SU-DHL-6 (cell line): Measurements from ENCODE around the gene DCAF8.

ENCODE experiments used
- H2AFZ ChIP-seq: fragments of 200-600 bp; sonication (generic); 2 replicates; pipeline ENCODE4 v1.6.1; 2014; ENCODE audit warnings: low read depth, mild to moderate bottlenecking, moderate library complexity, mixed read lengths, antibody characterized with exemption, low read length; ENCODE audit not compliant: severe bottlenecking
- H3F3A ChIP-seq: fragments of 200-600 bp; shearing (Covaris generic); 2 replicates; pipeline ENCODE4 v1.6.0; 2016; ENCODE audit warnings: antibody characterized with exemption, mild to moderate bottlenecking; ENCODE audit not compliant: insufficient read depth
- H3K27ac ChIP-seq: fragments of 200-600 bp; sonication (generic); 2 replicates; pipeline ENCODE4 v1.5.1; 2016; ENCODE audit warnings: low read depth, mild to moderate bottlenecking, low read length, moderate library complexity, mixed read lengths
- H3K27me3 ChIP-seq: fragments of 200-600 bp; sonication (generic), shearing (Covaris generic); 2 replicates; pipeline ENCODE4 v1.6.0; 2014; ENCODE audit warnings: mild to moderate bottlenecking, low read length
- H3K36me3 ChIP-seq: fragments of 200-600 bp; sonication (generic); 2 replicates; pipeline ENCODE4 v1.6.1; 2014; ENCODE audit warnings: mild to moderate bottlenecking, low read length, mixed read lengths
- H3K4me2 ChIP-seq: fragments of 300-600, 200-600 bp; shearing (Covaris generic), sonication (generic); 2 replicates; pipeline ENCODE4 v1.6.0; 2014; ENCODE audit warnings: low read length, low read depth, mild to moderate bottlenecking; ENCODE audit not compliant: poor library complexity, severe bottlenecking
- H3K4me3 ChIP-seq: fragments of 200-600 bp; sonication (generic); 2 replicates; pipeline ENCODE4 v1.5.1; 2014; ENCODE audit warnings: antibody characterized with exemption, low read length, mild to moderate bottlenecking, mixed read lengths; ENCODE audit not compliant: insufficient read depth, poor library complexity, severe bottlenecking
- H3K79me2 ChIP-seq: fragments of 200-600 bp; sonication (generic); 2 replicates; pipeline ENCODE4 v1.6.1; 2014; ENCODE audit warnings: mild to moderate bottlenecking, low read length, moderate library complexity; ENCODE audit not compliant: insufficient read depth
- H3K9ac ChIP-seq: fragments of 200-600 bp; sonication (generic); 2 replicates; pipeline ENCODE4 v1.7.0; 2014; ENCODE audit warnings: mild to moderate bottlenecking, low read length
- H3K9me2 ChIP-seq: fragments of 200-600 bp; sonication (generic); replicated peaks from 2 replicates; pipeline ENCODE4 v1.6.1; 2014; ENCODE audit warnings: low read length; ENCODE audit not compliant: insufficient read depth
- H3K9me3 ChIP-seq: fragments of 200-600 bp; sonication (generic); 2 replicates; pipeline ENCODE4 v1.6.1; 2014; ENCODE audit warnings: low read length, mixed read lengths; ENCODE audit not compliant: insufficient read depth
- H4K20me1 ChIP-seq: fragments of 200-600 bp; sonication (generic); 2 replicates; pipeline ENCODE4 v1.6.1; 2014; ENCODE audit warnings: low read depth, mild to moderate bottlenecking, antibody characterized with exemption, low read length, moderate library complexity, mixed read lengths
- CTCF ChIP-seq: fragments of 200-600 bp; sonication (generic); IDR thresholded peaks from one replicate; pipeline ENCODE4 v1.5.1; 2017; ENCODE audit warnings: antibody characterized with exemption, mild to moderate bottlenecking, low read length, moderate library complexity; ENCODE audit not compliant: insufficient read depth, poor library complexity, severe bottlenecking
- EZH2phosphoT487 ChIP-seq: fragments of 200-600 bp; sonication (generic), shearing (Covaris generic); conservative IDR thresholded peaks from 2 replicates; pipeline ENCODE4 v1.6.1; 2018; ENCODE audit warnings: mild to moderate bottlenecking, antibody characterized with exemption, low read length, moderate library complexity, mixed read lengths

Gene DCAF8

DNA sequence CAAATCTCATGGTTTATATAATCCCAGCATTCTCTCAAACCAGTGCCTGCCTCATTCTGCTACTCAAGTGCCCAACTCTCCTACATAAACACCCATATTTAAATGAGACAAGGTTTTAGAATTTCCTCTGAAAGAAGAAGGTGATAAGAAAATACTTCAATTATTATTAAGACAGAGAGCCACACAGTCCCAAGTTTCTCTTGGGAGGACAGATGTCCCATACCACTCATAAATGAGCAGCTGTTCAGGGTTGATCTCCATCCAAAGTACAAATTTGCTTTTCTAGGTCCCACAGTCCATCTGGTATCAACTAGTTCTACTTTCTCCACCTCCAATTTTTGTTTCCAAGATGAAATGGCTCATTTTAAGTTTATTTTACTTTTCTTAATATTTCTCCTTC is 11.3 kb downstream of the DCAF8 start:
- no peak overlapping the region for H3K4me2 ChIP-seq
- TF ChIP-seq EZH2phosphoT487, result no peak
- no peak for TF ChIP-seq CTCF

DNA sequence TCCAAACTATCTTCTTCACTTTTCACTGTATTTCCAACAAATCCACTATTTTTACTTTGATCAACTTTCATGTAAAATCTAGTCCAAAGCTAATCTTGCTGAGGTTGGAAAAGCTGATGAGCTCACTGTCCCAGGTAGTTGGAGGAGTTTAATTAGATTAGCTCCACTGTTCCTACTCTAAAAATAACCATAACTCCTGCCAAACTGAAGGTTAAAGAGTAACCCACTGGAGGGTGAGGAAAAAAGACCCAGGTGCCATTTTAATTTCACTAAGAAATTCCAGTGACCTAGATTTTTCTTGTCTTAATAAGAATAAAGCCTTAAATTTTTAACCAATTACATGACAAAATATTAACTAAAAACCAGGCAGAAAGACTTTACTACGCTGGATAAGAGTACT is 15.3 kb downstream of the DCAF8 start:
- Histone ChIP-seq H3K79me2 (peaks cover 45% of the 10 kb centered on the region), H3K4me2 (no peak overlapping the region), H3K36me3 (peaks cover 5% of the 10 kb centered on the region; the same call in 1 of the 2 replicates), H2AFZ (no peak overlapping the region), H3K9ac (no peak overlapping the region), H3F3A (no peaks in the 10 kb centered on the region), H3K9me2 (no peaks in the 10 kb centered on the region), H3K27me3 (no peaks in the 10 kb centered on the region), H4K20me1 (0 out of 2 replicates have a peak, but pooled peaks cover 6% of the 10 kb centered on the region), H3K27ac (no peak overlapping the region), H3K9me3 (no peaks in the 10 kb centered on the region), H3K4me3 (no peak overlapping the region)
- TF ChIP-seq EZH2phosphoT487, result no peak
- no peak for TF ChIP-seq CTCF

More for the DNA sequence above, 11.3 kb downstream of the DCAF8 start:
- Histone ChIP-seq H3K9ac (no peak overlapping the region), H4K20me1 (no peaks in the 10 kb centered on the region), H3K4me3 (no peak overlapping the region), H3F3A (peaks cover 8% of the 10 kb centered on the region; the same call in 1 of the 2 replicates), H3K9me3 (no peaks in the 10 kb centered on the region), H3K79me2 (peaks cover 50% of the 10 kb centered on the region), H3K27ac (no peak overlapping the region), H3K27me3 (no peaks in the 10 kb centered on the region), H3K9me2 (no peaks in the 10 kb centered on the region), H3K36me3 (no peaks in the 10 kb centered on the region), H2AFZ (no peak overlapping the region)

DNA sequence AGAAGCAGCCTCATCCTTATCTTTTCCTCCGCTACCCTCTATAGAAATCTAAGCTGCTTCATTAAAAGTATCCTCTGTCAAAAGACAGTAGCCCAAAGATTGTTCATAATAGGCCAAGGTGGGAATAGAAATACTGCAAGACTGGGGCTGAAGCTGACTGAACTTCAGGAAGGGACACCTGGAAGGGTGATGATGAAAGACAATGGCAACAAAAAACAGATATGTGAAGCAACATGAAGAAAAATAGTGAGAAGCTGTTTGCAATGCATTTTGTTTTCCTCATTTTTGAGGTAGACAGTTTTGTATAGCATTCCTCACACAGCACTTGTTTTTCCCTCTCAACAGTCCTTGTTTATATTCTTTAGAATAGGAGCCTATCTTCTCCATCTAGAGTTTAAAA is 16.9 kb downstream of the DCAF8 start:
- Histone ChIP-seq H2AFZ (no peak overlapping the region), H4K20me1 (0 out of 2 replicates have a peak, but pooled peaks cover 6% of the 10 kb centered on the region), H3K79me2 (peaks cover 30% of the 10 kb centered on the region), H3K4me2 (no peak overlapping the region), H3F3A (no peaks in the 10 kb centered on the region), H3K9ac (no peak overlapping the region), H3K4me3 (no peak overlapping the region), H3K27ac (no peak overlapping the region), H3K27me3 (no peaks in the 10 kb centered on the region), H3K9me3 (no peaks in the 10 kb centered on the region), H3K36me3 (peaks cover 5% of the 10 kb centered on the region; the same call in 1 of the 2 replicates), H3K9me2 (no peaks in the 10 kb centered on the region)
- TF ChIP-seq EZH2phosphoT487 (no peak), CTCF (no peak)

GRCh38 chr1:160244209-160244608 is 18.1 kb downstream of the DCAF8 start:
- peaks cover 26% of the 10 kb centered on the region for H3K79me2 ChIP-seq

More at GRCh38 chr1:160244209-160244608, 18.1 kb downstream of the DCAF8 start:
- Histone ChIP-seq H3K4me2 (no peak overlapping the region), H3K9ac (no peak overlapping the region), H3K36me3 (peaks cover 5% of the 10 kb centered on the region; the same call in 1 of the 2 replicates), H3K4me3 (no peak overlapping the region), H3F3A (no peaks in the 10 kb centered on the region), H3K27ac (no peak overlapping the region), H2AFZ (no peak overlapping the region), H3K9me3 (no peaks in the 10 kb centered on the region), H3K9me2 (no peaks in the 10 kb centered on the region), H3K27me3 (no peaks in the 10 kb centered on the region), H4K20me1 (0 out of 2 replicates have a peak, but pooled peaks cover 6% of the 10 kb centered on the region)
- TF ChIP-seq CTCF (no peak), EZH2phosphoT487 (no peak)
